Measurements from ENCODE around the gene ANKRD11. TPM values are rescaled to one million over a fixed set of nuclear protein-coding genes. Genes with fewer than 3 reads are reported as not detected.

ANKRD11 gene
- polyA plus RNA-seq, 2 donors = 37.1 to 73.5 TPM

- H3K27me3 ChIP-seq (ENCODE audit: control insufficient read depth in 1 of 2, insufficient read depth in 2 of 2, low read length in 2 of 2) = no peaks in the 10 kb centered on the region
- peak overlapping the region; percentile 2 to 16 for H3K4me3 ChIP-seq (ENCODE audit: low read depth in 1 of 2, low read length in 2 of 2)
- peaks cover 44 to 61% of the 10 kb centered on the region in 2 donors for H3K4me1 ChIP-seq (ENCODE audit: control insufficient read depth in 2 of 2, insufficient read depth in 2 of 2, low read length in 1 of 2)
- H3K27ac ChIP-seq (ENCODE audit: low read depth in 2 of 2, low read length in 1 of 2) = peak overlapping the region; percentile 60 to 91
- H3K9me3 ChIP-seq (ENCODE audit: control insufficient read depth in 2 of 2, insufficient read depth in 1 of 2, low read depth in 1 of 2, low read length in 1 of 2) = no peaks in the 10 kb centered on the region
- 36 to 43% methylated on average over 30 of the region's 30 CpGs for WGBS, 2 donors
- peaks cover 0 to 10% of the 10 kb centered on the region in 2 donors for H3K36me3 ChIP-seq (ENCODE audit: control insufficient read depth in 2 of 2, insufficient read depth in 2 of 2, low read length in 1 of 2)
Measured at GRCh38 chr16:89320782-89321501, 169.4 kb downstream of the ANKRD11 start.

GRCh38 chr16:89319886-89320781 lies 170.2 kb downstream of the ANKRD11 start:
- H3K9me3 ChIP-seq (ENCODE audit: control insufficient read depth in 2 of 2, insufficient read depth in 1 of 2, low read depth in 1 of 2, low read length in 1 of 2) = no peaks in the 10 kb centered on the region
- peaks cover 0 to 17% of the 10 kb centered on the region in 2 donors for H3K36me3 ChIP-seq (ENCODE audit: control insufficient read depth in 2 of 2, insufficient read depth in 2 of 2, low read length in 1 of 2)
- H3K4me3 ChIP-seq (ENCODE audit: low read depth in 1 of 2, low read length in 2 of 2) = peak overlapping the region; percentile 7 to 16
- peak overlapping the region; percentile 60 to 91 for H3K27ac ChIP-seq (ENCODE audit: low read depth in 2 of 2, low read length in 1 of 2)
- H3K27me3 ChIP-seq (ENCODE audit: control insufficient read depth in 1 of 2, insufficient read depth in 2 of 2, low read length in 2 of 2) = no peaks in the 10 kb centered on the region
- peaks cover 41 to 64% of the 10 kb centered on the region in 2 donors for H3K4me1 ChIP-seq (ENCODE audit: control insufficient read depth in 2 of 2, insufficient read depth in 2 of 2, low read length in 1 of 2)
- WGBS, 2 donors = 15 to 24% methylated on average over 32 of the region's 32 CpGs

DNA sequence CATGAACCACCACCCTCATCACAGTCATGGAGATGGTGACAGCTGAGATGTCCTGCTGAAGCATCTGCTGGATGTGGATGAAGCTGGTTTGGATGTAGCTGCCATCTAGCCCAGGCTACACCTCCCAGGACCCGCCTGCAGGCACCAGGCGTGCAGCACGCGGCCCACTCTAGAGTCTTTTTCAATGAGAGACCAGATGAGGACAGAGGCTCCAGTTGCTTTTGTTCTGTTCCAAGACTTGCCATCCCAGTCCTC lies 170.8 kb downstream of the ANKRD11 start:
- Histone ChIP-seq H3K27me3 (ENCODE audit: control insufficient read depth in 1 of 2, insufficient read depth in 2 of 2, low read length in 2 of 2) (no peaks in the 10 kb centered on the region), H3K27ac (ENCODE audit: low read depth in 2 of 2, low read length in 1 of 2) (peak overlapping the region; percentile 60 to 91), H3K9me3 (ENCODE audit: control insufficient read depth in 2 of 2, insufficient read depth in 1 of 2, low read depth in 1 of 2, low read length in 1 of 2) (no peaks in the 10 kb centered on the region), H3K36me3 (ENCODE audit: control insufficient read depth in 2 of 2, insufficient read depth in 2 of 2, low read length in 1 of 2) (peaks cover 0 to 20% of the 10 kb centered on the region in 2 donors), H3K4me1 (ENCODE audit: control insufficient read depth in 2 of 2, insufficient read depth in 2 of 2, low read length in 1 of 2) (peaks cover 38 to 67% of the 10 kb centered on the region in 2 donors), H3K4me3 (ENCODE audit: low read depth in 1 of 2, low read length in 2 of 2) (no peak overlapping the region)
- 77 to 86% methylated on average over 4 of the region's 4 CpGs for WGBS, 2 donors

- Histone ChIP-seq H3K9me3 (ENCODE audit: control insufficient read depth in 2 of 2, insufficient read depth in 1 of 2, low read depth in 1 of 2, low read length in 1 of 2) (no peaks in the 10 kb centered on the region), H3K27ac (ENCODE audit: low read depth in 2 of 2, low read length in 1 of 2) (peak overlapping the region in 1 of 2 donors; percentile 91), H3K27me3 (ENCODE audit: control insufficient read depth in 1 of 2, insufficient read depth in 2 of 2, low read length in 2 of 2) (no peaks in the 10 kb centered on the region), H3K4me3 (ENCODE audit: low read depth in 1 of 2, low read length in 2 of 2) (no peak overlapping the region), H3K36me3 (ENCODE audit: control insufficient read depth in 2 of 2, insufficient read depth in 2 of 2, low read length in 1 of 2) (peaks cover 0 to 20% of the 10 kb centered on the region in 2 donors), H3K4me1 (ENCODE audit: control insufficient read depth in 2 of 2, insufficient read depth in 2 of 2, low read length in 1 of 2) (peaks cover 38 to 70% of the 10 kb centered on the region in 2 donors)
- WGBS, 2 donors = 90 to 91% methylated on average over 28 of the region's 28 CpGs
Measured at GRCh38 chr16:89318871-89319630, 171.3 kb downstream of the ANKRD11 start.

DNA sequence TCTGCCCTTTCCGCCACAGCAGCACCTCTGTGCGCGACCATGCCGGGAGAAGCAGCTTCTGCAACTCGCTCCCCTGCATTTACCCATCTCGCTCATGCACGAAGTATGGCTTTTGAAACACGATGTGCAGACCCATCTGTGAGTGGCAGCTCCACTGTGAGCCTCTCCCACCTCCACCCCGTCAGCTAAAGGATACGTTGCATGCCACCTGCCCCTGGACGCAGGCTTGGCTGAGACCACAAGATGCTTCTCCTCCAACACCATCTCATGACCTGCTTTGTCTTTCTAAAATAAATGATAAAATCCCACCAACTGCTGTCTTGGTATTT lies 172.0 kb downstream of the ANKRD11 start:
- H3K4me1 ChIP-seq (ENCODE audit: control insufficient read depth in 2 of 2, insufficient read depth in 2 of 2, low read length in 1 of 2) = peaks cover 38 to 68% of the 10 kb centered on the region in 2 donors
- H3K9me3 ChIP-seq (ENCODE audit: control insufficient read depth in 2 of 2, insufficient read depth in 1 of 2, low read depth in 1 of 2, low read length in 1 of 2) = no peaks in the 10 kb centered on the region
- 88 to 89% methylated on average over 11 of the region's 11 CpGs for WGBS, 2 donors
- peaks cover 0 to 20% of the 10 kb centered on the region in 2 donors for H3K36me3 ChIP-seq (ENCODE audit: control insufficient read depth in 2 of 2, insufficient read depth in 2 of 2, low read length in 1 of 2)
- H3K27ac ChIP-seq (ENCODE audit: low read depth in 2 of 2, low read length in 1 of 2) = peak overlapping the region in 1 of 2 donors; percentile 83
- H3K27me3 ChIP-seq (ENCODE audit: control insufficient read depth in 1 of 2, insufficient read depth in 2 of 2, low read length in 2 of 2) = no peaks in the 10 kb centered on the region
- no peak overlapping the region for H3K4me3 ChIP-seq (ENCODE audit: low read depth in 1 of 2, low read length in 2 of 2)

DNA sequence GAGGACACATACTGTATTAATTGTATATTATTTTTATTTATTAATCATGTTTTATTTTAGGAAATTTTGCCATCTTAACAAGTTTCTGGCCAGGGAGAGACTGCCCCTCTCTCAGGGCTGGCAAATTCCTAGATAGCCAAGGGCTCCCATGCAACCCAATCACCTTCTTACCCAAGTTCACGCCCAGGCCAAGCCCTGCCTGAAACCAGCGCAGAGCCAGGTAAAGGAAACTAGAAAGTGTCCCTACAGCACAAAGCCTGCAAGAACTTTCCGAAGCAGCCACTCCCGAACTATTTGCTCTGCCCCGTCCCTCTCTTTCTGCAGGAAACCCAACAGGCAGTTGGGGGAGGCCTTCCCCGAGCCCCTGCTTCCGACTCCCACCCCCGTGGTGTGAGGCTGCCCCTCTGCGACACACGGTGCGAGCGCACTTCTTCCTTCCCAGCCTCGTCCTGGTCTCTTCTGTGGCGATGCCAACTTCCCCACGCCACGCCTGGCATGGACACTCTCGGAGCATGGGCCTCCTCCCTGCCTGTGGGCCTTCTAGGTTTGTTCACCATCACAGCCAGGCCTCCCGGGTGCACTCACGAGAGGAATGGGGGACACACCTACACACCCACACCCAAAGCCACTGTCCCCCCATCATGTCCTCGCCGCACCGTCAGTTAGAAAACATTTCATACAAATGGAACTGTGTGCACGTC lies 172.5 kb downstream of the ANKRD11 start:
- Histone ChIP-seq H3K27ac (ENCODE audit: low read depth in 2 of 2, low read length in 1 of 2) (peak overlapping the region; percentile 59 to 83), H3K4me1 (ENCODE audit: control insufficient read depth in 2 of 2, insufficient read depth in 2 of 2, low read length in 1 of 2) (peaks cover 38 to 67% of the 10 kb centered on the region in 2 donors)
- WGBS, 2 donors = 77 to 81% methylated on average over 23 of the region's 23 CpGs

GRCh38 chr16:89317101-89317671 lies 173.2 kb downstream of the ANKRD11 start:
- Histone ChIP-seq H3K4me1 (ENCODE audit: control insufficient read depth in 2 of 2, insufficient read depth in 2 of 2, low read length in 1 of 2) (peaks cover 38 to 67% of the 10 kb centered on the region in 2 donors), H3K36me3 (ENCODE audit: control insufficient read depth in 2 of 2, insufficient read depth in 2 of 2, low read length in 1 of 2) (peaks cover 0 to 27% of the 10 kb centered on the region in 2 donors), H3K27me3 (ENCODE audit: control insufficient read depth in 1 of 2, insufficient read depth in 2 of 2, low read length in 2 of 2) (no peaks in the 10 kb centered on the region), H3K4me3 (ENCODE audit: low read depth in 1 of 2, low read length in 2 of 2) (peak overlapping the region in 1 of 2 donors; percentile 17), H3K27ac (ENCODE audit: low read depth in 2 of 2, low read length in 1 of 2) (peak overlapping the region; percentile 59 to 83), H3K9me3 (ENCODE audit: control insufficient read depth in 2 of 2, insufficient read depth in 1 of 2, low read depth in 1 of 2, low read length in 1 of 2) (peaks cover 0 to 4% of the 10 kb centered on the region in 2 donors)
- 78 to 79% methylated on average over 12 of the region's 12 CpGs for WGBS, 2 donors

More for the DNA sequence above, 172.5 kb downstream of the ANKRD11 start:
- Histone ChIP-seq H3K9me3 (ENCODE audit: control insufficient read depth in 2 of 2, insufficient read depth in 1 of 2, low read depth in 1 of 2, low read length in 1 of 2) (peaks cover 0 to under 1% of the 10 kb centered on the region in 2 donors), H3K4me3 (ENCODE audit: low read depth in 1 of 2, low read length in 2 of 2) (no peak overlapping the region), H3K27me3 (ENCODE audit: control insufficient read depth in 1 of 2, insufficient read depth in 2 of 2, low read length in 2 of 2) (no peaks in the 10 kb centered on the region), H3K36me3 (ENCODE audit: control insufficient read depth in 2 of 2, insufficient read depth in 2 of 2, low read length in 1 of 2) (peaks cover 0 to 24% of the 10 kb centered on the region in 2 donors)

- H3K27me3 ChIP-seq (ENCODE audit: control insufficient read depth in 1 of 2, insufficient read depth in 2 of 2, low read length in 2 of 2) = no peaks in the 10 kb centered on the region
- H3K9me3 ChIP-seq (ENCODE audit: control insufficient read depth in 2 of 2, insufficient read depth in 1 of 2, low read depth in 1 of 2, low read length in 1 of 2) = peaks cover 0 to 4% of the 10 kb centered on the region in 2 donors
- H3K27ac ChIP-seq (ENCODE audit: low read depth in 2 of 2, low read length in 1 of 2) = peak overlapping the region; percentile 59 to 83
- H3K4me3 ChIP-seq (ENCODE audit: low read depth in 1 of 2, low read length in 2 of 2) = peak overlapping the region in 1 of 2 donors; percentile 17
- peaks cover 40 to 68% of the 10 kb centered on the region in 2 donors for H3K4me1 ChIP-seq (ENCODE audit: control insufficient read depth in 2 of 2, insufficient read depth in 2 of 2, low read length in 1 of 2)
- WGBS, 2 donors = 78 to 84% methylated on average over 14 of the region's 14 CpGs
- peaks cover 0 to 29% of the 10 kb centered on the region in 2 donors for H3K36me3 ChIP-seq (ENCODE audit: control insufficient read depth in 2 of 2, insufficient read depth in 2 of 2, low read length in 1 of 2)
Measured at GRCh38 chr16:89316701-89317100, 173.7 kb downstream of the ANKRD11 start.

Data from esophagus (tissue), 2 donors.